DMS79 treated with DMSO at 0.1 percent for 48 hours (cell line): ENCODE measurements around the gene STX5.
A peak's percentile ranks its signal among the peaks of the same experiment; 100 is the strongest.
"Not testable (repeated sequence)": the region's sequence is repeated elsewhere in the genome, so short reads cannot be mapped to it uniquely, and the experiment has no call there.

ENCODE experiments used
- DNase-seq: peaks from one replicate; lab custom pipeline; 2025; lab: John Stamatoyannopoulos, UW

Gene STX5

DNA sequence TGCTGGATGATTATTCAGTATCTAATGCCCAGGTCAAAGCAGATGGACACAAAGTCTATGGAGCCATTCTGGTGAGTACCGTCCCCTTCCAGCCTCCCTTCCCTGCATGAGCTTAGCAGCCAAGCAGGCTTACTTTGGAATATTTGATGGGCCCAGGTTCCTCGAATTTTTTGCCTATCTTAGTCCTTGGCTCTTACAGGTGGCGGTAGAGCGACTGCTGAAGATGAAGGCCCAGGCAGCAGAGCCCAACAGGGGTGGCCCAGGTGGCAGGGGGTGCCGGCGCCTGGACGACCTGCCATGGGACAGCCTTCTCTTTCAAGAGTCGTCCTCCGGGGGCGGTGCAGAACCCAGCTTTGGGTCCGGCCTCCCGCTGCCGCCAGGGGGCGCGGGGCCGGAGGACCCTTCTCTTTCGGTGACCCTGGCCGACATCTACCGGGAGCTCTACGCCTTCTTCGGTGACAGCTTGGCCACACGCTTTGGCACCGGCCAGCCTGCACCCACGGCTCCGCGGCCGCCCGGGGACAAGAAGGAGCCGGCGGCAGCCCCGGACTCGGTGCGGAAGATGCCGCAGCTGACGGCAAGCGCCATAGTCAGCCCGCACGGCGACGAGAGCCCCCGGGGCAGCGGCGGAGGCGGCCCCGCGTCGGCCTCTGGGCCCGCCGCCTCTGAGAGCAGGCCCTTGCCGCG lies 45.4 kb downstream of the STX5 start:
- peak; percentile 61 for DNase-seq

DNA sequence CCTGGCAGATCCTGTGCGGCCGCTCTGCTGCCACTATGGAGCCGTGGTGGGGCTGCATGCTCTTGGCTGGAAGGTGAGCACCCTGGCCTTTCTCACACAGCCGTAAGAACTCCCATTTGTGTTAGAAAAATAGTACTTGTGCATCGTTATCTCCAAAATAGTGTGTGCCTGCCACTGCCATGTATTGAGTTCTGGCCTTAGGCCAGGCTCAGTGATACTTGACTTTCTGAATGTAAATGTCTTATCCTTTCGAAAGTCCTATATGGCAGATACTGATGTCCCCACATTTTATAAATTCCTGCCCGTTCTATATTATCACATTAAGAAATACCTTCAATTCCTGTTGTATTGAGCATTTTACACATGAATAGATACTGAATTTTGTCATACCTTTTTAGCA lies 49.1 kb downstream of the STX5 start:
- DNase-seq: no peak

GRCh38 chr11:62778441-62778840 lies 53.4 kb downstream of the STX5 start:
- no peak for DNase-seq

DNA sequence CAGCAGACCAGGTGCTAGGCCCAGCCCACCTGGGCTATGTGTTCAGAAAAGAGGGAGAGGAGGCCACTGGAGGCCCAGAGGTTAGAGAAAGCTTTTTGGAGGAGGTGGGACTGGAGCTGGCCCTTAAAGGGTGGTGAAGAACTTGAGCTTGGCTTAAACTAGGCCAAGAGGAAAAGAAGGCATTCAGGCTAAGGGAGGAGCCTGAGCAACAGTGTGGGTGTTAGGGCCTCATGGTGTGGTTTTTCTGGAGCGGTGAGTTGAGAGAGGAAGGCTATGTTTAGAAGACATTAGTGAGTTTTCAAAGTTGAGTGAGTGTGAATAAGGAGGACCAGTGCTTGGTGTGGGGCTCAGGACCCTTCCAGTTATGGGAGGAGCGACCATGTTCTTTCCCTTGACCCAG lies 54.5 kb downstream of the STX5 start:
- no peak for DNase-seq

DNA sequence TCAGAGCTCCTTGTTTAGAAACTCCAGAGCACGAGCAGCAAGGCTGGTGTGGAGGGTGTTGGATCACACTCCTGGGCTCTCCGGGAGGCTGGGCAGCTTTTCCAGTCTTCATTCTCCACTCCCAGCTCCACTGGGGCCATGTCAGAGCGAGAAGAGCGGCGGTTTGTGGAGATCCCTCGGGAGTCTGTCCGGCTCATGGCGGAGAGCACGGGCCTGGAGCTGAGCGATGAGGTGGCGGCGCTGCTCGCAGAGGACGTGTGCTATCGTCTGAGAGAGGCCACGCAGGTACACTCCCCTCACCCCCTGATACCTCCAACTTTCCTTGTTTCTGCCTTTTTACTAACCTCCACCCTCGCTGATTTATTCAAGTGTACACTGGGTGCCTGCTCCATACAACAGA lies 56.2 kb downstream of the STX5 start:
- DNase-seq: no peak

DNA sequence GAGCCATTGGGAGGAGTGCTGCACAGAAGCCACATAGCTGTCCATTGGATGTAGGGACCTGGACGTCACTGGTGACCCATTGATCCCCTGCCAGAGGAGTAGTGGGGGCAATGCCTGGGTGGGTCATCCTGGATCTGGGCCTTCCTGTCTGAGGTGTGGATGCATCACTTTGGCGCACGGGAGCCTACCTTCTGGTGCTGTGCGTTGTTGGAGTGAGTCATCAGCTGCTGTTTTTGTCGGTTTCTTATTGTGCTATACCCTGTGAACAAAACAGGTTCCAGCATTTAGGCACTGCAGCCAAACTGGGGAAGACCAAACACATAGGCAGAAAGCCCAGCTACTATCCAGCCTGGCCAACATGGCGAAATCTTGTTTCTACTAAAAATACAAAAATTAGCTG lies 57.4 kb downstream of the STX5 start:
- no peak for DNase-seq

DNA sequence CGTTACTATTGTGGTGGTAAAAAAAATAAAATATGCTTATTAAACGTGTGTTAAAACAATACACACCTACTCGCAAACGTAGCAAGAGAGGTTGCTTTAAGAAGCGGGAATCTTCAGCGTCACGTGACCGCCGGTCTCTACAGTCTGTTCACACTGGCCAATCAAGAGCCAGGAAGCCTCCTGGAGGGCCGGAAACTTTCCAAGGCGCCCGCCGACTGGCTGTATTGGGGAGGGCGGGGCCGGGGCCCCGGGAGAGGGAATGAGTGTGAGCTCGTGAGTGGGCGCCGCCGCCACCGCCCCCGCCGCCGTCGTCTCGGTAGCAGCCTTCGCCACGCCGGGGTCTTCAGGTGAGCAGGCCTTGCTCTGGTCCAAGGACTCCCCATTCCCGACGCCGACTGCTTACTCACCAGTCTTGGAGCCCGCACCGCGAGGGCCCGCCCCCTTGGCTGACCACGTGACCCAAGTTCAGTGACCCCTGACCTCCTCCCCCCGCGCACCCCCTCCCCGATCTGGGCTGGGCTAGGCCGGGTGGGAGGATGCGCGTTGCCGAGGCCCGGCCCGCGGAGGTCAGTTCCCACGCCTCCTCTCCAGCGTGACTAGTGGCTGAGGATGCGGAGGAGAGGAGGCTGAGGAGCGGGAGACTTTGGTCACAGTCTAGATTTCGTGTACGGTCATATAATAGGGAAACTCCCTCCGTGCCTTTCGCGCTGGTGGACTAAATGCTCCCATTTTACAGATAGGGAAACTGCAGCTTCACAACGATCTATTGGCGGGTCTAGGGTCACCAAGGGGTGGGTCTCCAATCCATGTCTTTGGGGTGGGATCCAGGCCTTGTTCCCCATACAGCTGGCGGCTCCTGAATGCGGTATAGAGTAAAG lies 60.5 kb downstream of the STX5 start, which contains the start of gene TAF6L:
TAF6L (plus strand) TSS at position 253 of the 878 bp plus-strand sequence. CDS start 4,388 bp downstream, outside the sequence.
- DNase-seq: peak; percentile 98

DNA sequence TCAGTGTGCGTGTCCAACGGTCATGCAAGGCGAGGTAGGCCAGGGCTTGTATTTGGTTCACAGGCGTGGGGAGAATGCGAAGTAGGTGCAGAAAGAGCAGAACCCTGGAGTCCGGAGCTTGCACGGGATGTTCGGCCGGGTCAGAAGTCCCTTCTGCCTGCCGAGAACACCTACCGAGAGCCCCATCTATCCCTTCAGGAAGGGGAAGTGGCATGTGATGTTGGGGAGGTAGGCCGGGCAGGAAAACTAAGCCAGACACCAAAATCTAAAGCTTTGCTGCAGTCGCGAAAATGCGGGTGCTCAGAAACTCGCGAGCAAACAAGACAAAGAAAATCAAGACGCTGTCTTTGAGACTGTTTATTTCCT lies 61.1 kb downstream of the STX5 start:
- no peak for DNase-seq

GRCh38 chr11:62760867-62761227 lies 71.0 kb downstream of the STX5 start:
- not testable (repeated sequence) for DNase-seq

- DNase-seq: no peak
Observed at GRCh38 chr11:62757846-62758788, 73.7 kb downstream of the STX5 start.
